Effector memory CD4-positive, alpha-beta T cell (primary cell): Measurements from ENCODE around the gene NCKAP5.

Source experiments
- DNase-seq, 3 donors: peaks; one replicate each; pipeline ENCODE4 v3.0.0-alpha.2; 2020
- H3K27ac ChIP-seq: 2 replicates; pipeline ENCODE4 v1.7.0; 2013; ENCODE audit warnings: mild to moderate bottlenecking, low read length, moderate library complexity; ENCODE audit not compliant: insufficient read depth, poor library complexity, severe bottlenecking
- H3K27me3 ChIP-seq: replicated peaks from 2 replicates; pipeline ENCODE4 v1.7.0; 2013; ENCODE audit warnings: mild to moderate bottlenecking, low read length; ENCODE audit not compliant: insufficient read depth, control insufficient read depth, poor library complexity, severe bottlenecking
- H3K36me3 ChIP-seq: 2 replicates; pipeline ENCODE4 v1.7.0; 2013; ENCODE audit warnings: mild to moderate bottlenecking, low read length, moderate library complexity; ENCODE audit not compliant: control insufficient read depth, insufficient read depth
- H3K4me1 ChIP-seq: 2 replicates; pipeline ENCODE4 v1.7.0; 2013; ENCODE audit warnings: low read length, mild to moderate bottlenecking; ENCODE audit not compliant: control insufficient read depth, insufficient read depth, poor library complexity, severe bottlenecking
- H3K4me3 ChIP-seq: 2 replicates; pipeline ENCODE4 v1.7.0; 2013; ENCODE audit warnings: low read length, low read depth, mild to moderate bottlenecking; ENCODE audit not compliant: insufficient read depth, poor library complexity, severe bottlenecking
- H3K9me3 ChIP-seq: 2 replicates; pipeline ENCODE4 v1.7.0; 2013; ENCODE audit warnings: mild to moderate bottlenecking, low read length, moderate library complexity; ENCODE audit not compliant: control insufficient read depth

NCKAP5 gene

GRCh38 chr2:133342286-133343017 lies 225.8 kb downstream of the NCKAP5 start:
- Histone ChIP-seq H3K9me3 (no peaks in the 10 kb centered on the region), H3K27ac (no peak overlapping the region), H3K4me3 (no peak overlapping the region), H3K36me3 (no peaks in the 10 kb centered on the region), H3K27me3 (no peaks in the 10 kb centered on the region), H3K4me1 (no peaks in the 10 kb centered on the region)
- DNase-seq: no peak

DNA sequence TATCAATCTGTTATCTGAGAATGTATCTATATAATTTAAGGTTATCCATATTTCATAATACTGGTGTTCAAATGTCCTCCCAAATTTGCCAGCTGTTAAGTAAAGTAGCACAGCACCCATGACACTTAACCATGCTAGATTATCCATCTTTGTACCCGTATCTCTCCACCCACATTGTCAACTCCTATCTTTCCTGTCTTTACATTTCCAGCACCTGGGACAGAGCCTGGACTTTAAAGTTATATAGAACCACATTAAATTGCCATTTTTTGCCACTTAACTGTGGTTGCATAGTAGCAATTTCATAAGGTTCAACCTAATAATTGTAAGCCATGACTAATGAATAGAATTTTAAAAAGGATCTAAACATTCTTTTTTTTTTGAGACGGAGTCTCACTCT lies 226.7 kb downstream of the NCKAP5 start:
- Histone ChIP-seq H3K9me3 (no peaks in the 10 kb centered on the region), H3K36me3 (no peaks in the 10 kb centered on the region), H3K4me1 (no peaks in the 10 kb centered on the region), H3K27me3 (no peaks in the 10 kb centered on the region), H3K27ac (no peak overlapping the region), H3K4me3 (no peak overlapping the region)
- DNase-seq: no peak

DNA sequence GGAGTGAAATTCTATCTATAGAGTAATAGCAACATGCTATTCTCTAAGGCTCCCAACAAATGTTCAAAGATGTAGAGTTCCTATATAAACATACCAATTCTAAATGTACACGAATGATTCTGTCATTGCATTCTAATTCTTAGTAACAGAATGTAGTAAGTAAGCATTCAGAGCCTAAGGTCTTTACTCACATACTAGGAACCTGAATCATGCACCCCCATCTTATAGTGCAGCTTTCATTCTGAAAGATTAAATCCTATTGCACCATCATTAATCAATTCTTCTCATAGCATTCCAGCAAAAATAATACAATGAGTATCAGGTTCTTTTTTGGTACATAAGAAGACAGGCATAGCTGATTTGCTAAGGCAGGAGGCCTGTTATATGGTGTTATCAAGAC lies 230.0 kb downstream of the NCKAP5 start:
- Histone ChIP-seq H3K27me3 (no peaks in the 10 kb centered on the region), H3K27ac (no peak overlapping the region), H3K36me3 (no peaks in the 10 kb centered on the region), H3K4me3 (no peak overlapping the region), H3K9me3 (no peaks in the 10 kb centered on the region), H3K4me1 (no peaks in the 10 kb centered on the region)
- no peak for DNase-seq

- Histone ChIP-seq H3K4me1 (no peaks in the 10 kb centered on the region), H3K27me3 (no peaks in the 10 kb centered on the region), H3K4me3 (no peak overlapping the region), H3K27ac (no peak overlapping the region), H3K36me3 (no peaks in the 10 kb centered on the region), H3K9me3 (no peaks in the 10 kb centered on the region)
- DNase-seq: no peak
These were observed 233.3 kb downstream of the NCKAP5 start for GRCh38 chr2:133334923-133335322.

GRCh38 chr2:133333181-133333580 lies 235.1 kb downstream of the NCKAP5 start:
- Histone ChIP-seq H3K27me3 (no peaks in the 10 kb centered on the region), H3K27ac (no peak overlapping the region), H3K36me3 (no peaks in the 10 kb centered on the region), H3K4me3 (no peak overlapping the region), H3K9me3 (no peaks in the 10 kb centered on the region), H3K4me1 (no peaks in the 10 kb centered on the region)
- no peak for DNase-seq

GRCh38 chr2:133331436-133331835 lies 236.8 kb downstream of the NCKAP5 start:
- DNase-seq: no peak
- Histone ChIP-seq H3K9me3 (no peaks in the 10 kb centered on the region), H3K4me1 (no peaks in the 10 kb centered on the region), H3K36me3 (no peaks in the 10 kb centered on the region), H3K27ac (no peak overlapping the region), H3K4me3 (no peak overlapping the region), H3K27me3 (no peaks in the 10 kb centered on the region)

DNA sequence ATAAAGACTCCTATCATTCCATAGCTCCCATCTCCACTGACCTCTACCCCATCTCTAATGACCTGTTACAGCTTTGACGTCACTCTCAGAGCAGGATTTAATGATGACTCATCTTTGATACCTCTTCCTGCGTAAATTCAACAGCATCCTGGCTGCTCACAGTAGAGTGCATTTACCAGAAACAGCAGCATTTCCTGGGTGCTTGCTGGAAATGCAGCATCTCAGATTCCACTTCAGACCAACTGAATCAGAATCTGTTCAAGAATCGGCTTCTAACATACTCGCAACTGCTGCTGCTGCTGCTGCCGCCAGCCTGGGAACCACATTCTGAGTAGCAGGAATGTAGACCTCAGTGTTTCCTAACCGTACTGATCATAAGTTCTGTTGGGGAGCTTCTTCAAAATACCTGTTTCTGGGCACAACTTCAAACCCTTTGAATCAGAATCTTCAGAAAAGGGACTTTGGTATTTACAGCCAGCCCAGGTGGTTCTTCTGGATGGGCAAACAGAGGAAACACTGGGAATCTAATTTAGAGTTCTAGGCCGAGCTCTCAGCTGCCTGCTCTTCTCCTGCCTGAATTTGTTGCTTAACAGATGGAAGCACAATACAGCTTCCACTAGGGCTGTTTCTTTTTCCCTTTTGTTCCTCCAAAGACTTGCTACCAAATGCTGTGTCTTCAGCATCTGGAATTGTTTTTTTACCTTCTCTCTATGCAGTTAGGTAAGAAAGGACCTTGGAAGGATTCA lies 241.4 kb downstream of the NCKAP5 start:
- no peak overlapping the region for H3K27ac ChIP-seq
- no peak for DNase-seq

GRCh38 chr2:133324150-133324561 lies 244.1 kb downstream of the NCKAP5 start:
- Histone ChIP-seq H3K4me3 (no peak overlapping the region), H3K27ac (no peak overlapping the region)
- no peak for DNase-seq

More for the DNA sequence above, 241.4 kb downstream of the NCKAP5 start:
- no peaks in the 10 kb centered on the region for H3K9me3 ChIP-seq
- H3K27me3 ChIP-seq: no peaks in the 10 kb centered on the region
- H3K4me1 ChIP-seq: no peaks in the 10 kb centered on the region
- H3K4me3 ChIP-seq: no peak overlapping the region
- H3K36me3 ChIP-seq: no peaks in the 10 kb centered on the region

GRCh38 chr2:133322909-133323308 lies 245.4 kb downstream of the NCKAP5 start:
- Histone ChIP-seq H3K4me3 (no peak overlapping the region), H3K9me3 (no peaks in the 10 kb centered on the region), H3K27ac (no peak overlapping the region), H3K36me3 (no peaks in the 10 kb centered on the region), H3K4me1 (no peaks in the 10 kb centered on the region), H3K27me3 (no peaks in the 10 kb centered on the region)
- DNase-seq: no peak

More at GRCh38 chr2:133324150-133324561, 244.1 kb downstream of the NCKAP5 start:
- Histone ChIP-seq H3K36me3 (no peaks in the 10 kb centered on the region), H3K4me1 (no peaks in the 10 kb centered on the region), H3K27me3 (no peaks in the 10 kb centered on the region), H3K9me3 (no peaks in the 10 kb centered on the region)

DNA sequence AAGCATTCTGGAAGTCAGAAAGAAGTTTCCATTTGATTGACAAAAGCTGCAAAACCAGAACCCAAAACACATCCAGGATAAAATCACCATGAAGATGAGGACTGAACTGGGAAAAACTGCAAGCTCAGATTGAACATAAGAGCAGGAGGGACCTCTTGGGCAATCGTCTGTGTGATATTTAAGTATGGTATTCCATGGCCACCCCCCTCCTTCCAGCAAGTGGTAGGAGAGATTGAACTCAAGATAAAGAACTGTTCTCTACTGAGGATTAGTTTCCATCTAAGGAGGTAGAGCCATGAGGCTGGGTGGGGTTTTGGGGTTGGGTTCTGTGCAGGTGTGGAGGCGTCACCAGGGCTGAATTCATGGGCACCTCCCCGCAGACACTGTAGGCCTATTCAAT lies 251.1 kb downstream of the NCKAP5 start:
- no peak overlapping the region for H3K4me3 ChIP-seq
- no peak overlapping the region for H3K27ac ChIP-seq
- no peak for DNase-seq
- H3K27me3 ChIP-seq: no peaks in the 10 kb centered on the region
- no peaks in the 10 kb centered on the region for H3K36me3 ChIP-seq
- H3K4me1 ChIP-seq: no peaks in the 10 kb centered on the region
- no peaks in the 10 kb centered on the region for H3K9me3 ChIP-seq
